ENCODE data around the gene CABP7.
"Not testable (repeated sequence)": the region's sequence is repeated elsewhere in the genome, so short reads cannot be mapped to it uniquely, and the experiment has no call there.

The CABP7 gene

GRCh38 chr22:29739346-29739875, 19.6 kb downstream of the CABP7 start:
- no peak for DNase-seq
- intact Hi-C loops (cut with DNase I), result no loop called here

- no peak for DNase-seq
- intact Hi-C loops (cut with DNase I), result no loop called here
Observed at GRCh38 chr22:29740216-29740615, 20.4 kb downstream of the CABP7 start.

GRCh38 chr22:29741926-29742325, 22.1 kb downstream of the CABP7 start:
- DNase-seq, result no peak
- intact Hi-C loops (cut with DNase I), result no loop called here

- intact Hi-C loops (cut with DNase I), result no loop called here
- no peak for DNase-seq
Observed at GRCh38 chr22:29742326-29742725, 22.5 kb downstream of the CABP7 start.

- intact Hi-C loops (cut with DNase I), result no loop called here
- DNase-seq, result peak in 1 of 10 donors; percentile 86
Observed at GRCh38 chr22:29744902-29745301, 25.1 kb downstream of the CABP7 start.

- intact Hi-C loops (cut with DNase I), result no loop called here
- DNase-seq, result no peak
Observed at GRCh38 chr22:29747832-29748231, 28.0 kb downstream of the CABP7 start.

GRCh38 chr22:29748248-29748893, 28.6 kb downstream of the CABP7 start:
- intact Hi-C loops (cut with DNase I), result no loop called here
- DNase-seq, result no peak

- intact Hi-C loops (cut with DNase I), result no loop called here
- DNase-seq, result no peak
Observed at GRCh38 chr22:29750029-29750428, 30.2 kb downstream of the CABP7 start.

GRCh38 chr22:29750559-29751538, 31.0 kb downstream of the CABP7 start:
- DNase-seq, result peak in 1 of 10 donors; percentile 21
- intact Hi-C loops (cut with DNase I), result no loop called here

GRCh38 chr22:29751669-29752068, 31.9 kb downstream of the CABP7 start:
- intact Hi-C loops (cut with DNase I), result no loop called here
- DNase-seq, result no peak

- peak in 2 of 10 donors; percentile 27 to 82 for DNase-seq
- intact Hi-C loops (cut with DNase I), result no loop called here
Observed at GRCh38 chr22:29753808-29754657, 34.2 kb downstream of the CABP7 start.

- intact Hi-C loops (cut with DNase I), result not testable (repeated sequence)
Observed at GRCh38 chr22:29754658-29755395, 35.0 kb downstream of the CABP7 start.

GRCh38 chr22:29755889-29756288, 36.1 kb downstream of the CABP7 start:
- no peak for DNase-seq
- intact Hi-C loops (cut with DNase I), result no loop called here

More at GRCh38 chr22:29754658-29755395, 35.0 kb downstream of the CABP7 start:
- DNase-seq, result not testable (repeated sequence)

- no peak for DNase-seq
- intact Hi-C loops (cut with DNase I), result no loop called here
Observed at GRCh38 chr22:29756341-29756740, 36.5 kb downstream of the CABP7 start.

- DNase-seq, result no peak
- intact Hi-C loops (cut with DNase I), result no loop called here
Observed at GRCh38 chr22:29757096-29757495, 37.3 kb downstream of the CABP7 start.

GRCh38 chr22:29758068-29758622, 38.3 kb downstream of the CABP7 start:
- no peak for DNase-seq
- intact Hi-C loops (cut with DNase I), result no loop called here

GRCh38 chr22:29758959-29759358, 39.2 kb downstream of the CABP7 start:
- DNase-seq, result no peak
- intact Hi-C loops (cut with DNase I), result no loop called here

- DNase-seq, result no peak
- intact Hi-C loops (cut with DNase I), result no loop called here
Observed at GRCh38 chr22:29762263-29762662, 42.5 kb downstream of the CABP7 start.

GRCh38 chr22:29765905-29766631, 46.3 kb downstream of the CABP7 start:
- intact Hi-C loops (cut with DNase I), result loop anchor here (5.0 kb wide), 1 partner anchor 74 kb away; no protein-coding TSS in a partner anchor
- no peak for DNase-seq
